K562 (cell line): Measurements from ENCODE around the gene SORL1-AS1.

ENCODE experiments used
- ATAC-seq: fragments of 200-7000 bp; cut with Tn5 transposase; 3 replicates; pipeline ENCODE4 v1.9.1; 2020; ENCODE audit warnings: moderate library complexity
- BruUV-seq: library from RNA; stranded (reverse); fragments of 400-500 nt; replicated peaks from 2 replicates; lab custom pipeline; 2021; lab: Mats Ljungman, UMichigan
- CTCF ChIA-PET: fragments of 300-600 bp; formaldehyde crosslinking; extraction: SDS; loops from one replicate; lab custom pipeline; 2021; ENCODE audit warnings: low intra/inter-chr PET ratio; lab: Yijun Ruan, JAX
- POLR2A ChIA-PET: fragments of 300-600, 350-650 bp; sonication (Branson Sonifier 250); formaldehyde crosslinking; extraction: SDS; loops from one replicate; lab custom pipeline; 2021; ENCODE audit warnings: antibody characterized with exemption, inconsistent platforms; lab: Yijun Ruan, JAX
- DNase-seq, 4 experiments: peaks; one replicate each; pipeline versions ENCODE4 v3.0.0 to v3.0.0-alpha.2; 2011 to 2018; ENCODE audit warnings: low spot score in 3 of 4, mixed read lengths in 3 of 4; ENCODE audit errors: extremely low read depth in 1 of 4
- FAIRE-seq: peaks from 2 replicates; lab custom pipeline; 2011; peaks lifted over from hg19 to GRCh38; lab: Jason Lieb, UNC
- H2AFZ ChIP-seq: 2 replicates; pipeline ENCODE4 v1.6.0; 2011; ENCODE audit warnings: low read depth, low read length, control low read depth, inconsistent platforms
- H3K27ac ChIP-seq: fragments of 200-600 bp; 3 replicates; pipeline ENCODE4 v1.8.0; 2011; ENCODE audit warnings: low read depth, mild to moderate bottlenecking, control low read depth, inconsistent platforms, low read length, moderate library complexity, mixed read lengths; ENCODE audit errors: extremely low read depth
- H3K27me3 ChIP-seq, 2 experiments: fragments of 300-600 bp in 1 of 2; 2 replicates in 1 of 2; 3 replicates in 1 of 2; pipeline versions ENCODE4 v1.6.0 to v1.8.0; 2011; ENCODE audit warnings: inconsistent platforms in 2 of 2, low read length in 2 of 2, mild to moderate bottlenecking in 1 of 2, mixed read lengths in 1 of 2, moderate library complexity in 1 of 2; ENCODE audit not compliant: control insufficient read depth in 2 of 2, insufficient read depth in 2 of 2
- H3K36me3 ChIP-seq: fragments of 300-600 bp; 3 replicates; pipeline ENCODE4 v1.8.0; 2011; ENCODE audit warnings: mild to moderate bottlenecking, low read length, inconsistent platforms; ENCODE audit not compliant: control insufficient read depth, insufficient read depth
- H3K4me1 ChIP-seq, 2 experiments: fragments of 200-600 bp in 1 of 2; replicated peaks in 1 of 2; 2 replicates in 1 of 2; 3 replicates in 1 of 2; pipeline versions ENCODE4 v1.5.1 to v1.8.0; 2011; ENCODE audit warnings: inconsistent platforms in 2 of 2, low read length in 2 of 2, mild to moderate bottlenecking in 1 of 2, mixed read lengths in 1 of 2, moderate library complexity in 1 of 2; ENCODE audit not compliant: control insufficient read depth in 2 of 2, insufficient read depth in 2 of 2
- H3K4me2 ChIP-seq: 2 replicates; pipeline ENCODE4 v1.6.1; 2011; ENCODE audit warnings: low read length, control low read depth, inconsistent platforms, mixed read lengths; ENCODE audit not compliant: insufficient read depth
- H3K4me3 ChIP-seq: fragments of 200-600 bp; sonication (generic), shearing (Covaris generic); 2 replicates; pipeline ENCODE4 v1.5.1; 2016; ENCODE audit warnings: control low read depth, inconsistent platforms
- H3K79me2 ChIP-seq: fragments of 200-600 bp; 3 replicates; pipeline ENCODE4 v1.8.0; 2011; ENCODE audit warnings: low read length, inconsistent platforms; ENCODE audit not compliant: control insufficient read depth, insufficient read depth
- H3K9ac ChIP-seq, 2 experiments: 2 replicates each; pipeline versions ENCODE4 v1.6.0 to v1.6.1; 2011; ENCODE audit warnings: low read depth in 2 of 2, low read length in 2 of 2, control low read depth in 1 of 2, inconsistent platforms in 1 of 2, mild to moderate bottlenecking in 1 of 2, mixed read lengths in 1 of 2; ENCODE audit not compliant: insufficient read depth in 1 of 2
- H3K9me1 ChIP-seq: one replicate; pipeline ENCODE4 v1.6.0; 2011; ENCODE audit warnings: inconsistent platforms, mild to moderate bottlenecking, low read length, moderate library complexity; ENCODE audit not compliant: control insufficient read depth, insufficient read depth
- H3K9me3 ChIP-seq: replicated peaks from 2 replicates; pipeline ENCODE4 v1.5.1; 2011; ENCODE audit warnings: low read depth, low read length, inconsistent platforms; ENCODE audit not compliant: control insufficient read depth, insufficient read depth
- H4K20me1 ChIP-seq: replicated peaks from 2 replicates; pipeline ENCODE4 v1.6.1; 2011; ENCODE audit warnings: low read length, inconsistent platforms, mixed read lengths; ENCODE audit not compliant: control insufficient read depth, insufficient read depth
- BCLAF1 ChIP-seq, 2 experiments: fragments of 450-650 bp in 1 of 2; IDR thresholded peaks; 2 replicates each; pipeline ENCODE4 v1.6.1; 2011 to 2017; ENCODE audit warnings: low read depth in 2 of 2, antibody characterized with exemption in 1 of 2, borderline replicate concordance in 1 of 2, low read length in 1 of 2, mild to moderate bottlenecking in 1 of 2, mixed read lengths in 1 of 2; ENCODE audit not compliant: control insufficient read depth in 1 of 2
- MTA1 ChIP-seq: fragments of 450-650 bp; IDR thresholded peaks from 2 replicates; pipeline ENCODE4 v1.6.1; 2017; ENCODE audit warnings: borderline replicate concordance
- TAF1 ChIP-seq: IDR thresholded peaks from 2 replicates; pipeline ENCODE4 v1.6.1; 2011; ENCODE audit warnings: mild to moderate bottlenecking, low read length, moderate library complexity; ENCODE audit not compliant: insufficient read depth, control insufficient read depth, severe bottlenecking; ENCODE audit errors: extremely low read depth
- TFAM ChIP-seq: fragments of 250-450 bp; sonication (Bioruptor Pico); conservative IDR thresholded peaks from 2 replicates; pipeline ENCODE4 v1.5.0; 2021; ENCODE audit warnings: mild to moderate bottlenecking, moderate library complexity
- ZKSCAN3 ChIP-seq: fragments of 250-450 bp; sonication (Bioruptor Pico); IDR thresholded peaks from 2 replicates; pipeline ENCODE4 v1.4.0; 2020
- ZZZ3 ChIP-seq: fragments of 450-650 bp; IDR thresholded peaks from 2 replicates; pipeline ENCODE4 v1.6.1; 2016; ENCODE audit warnings: antibody characterized with exemption, mild to moderate bottlenecking, moderate library complexity
- WGBS: fragments of 100-300 bp; shearing (Covaris generic); methylation state at CpG from one replicate; pipeline ENCODE4 v1.1.6; 2016; ENCODE audit warnings: low coverage, mixed read lengths; ENCODE audit not compliant: insufficient coverage; ENCODE audit errors: missing lambda C conversion rate; 5-methylcytosine and 5-hydroxymethylcytosine counted together
- in situ Hi-C: fragments of 300-500 bp; cut with MboI; formaldehyde crosslinking; loops from 4 replicates; pipeline ENCODE4 v1.15.0; 2018; ENCODE audit warnings: inconsistent platforms, mixed read lengths
- intact Hi-C: fragments of 100-400 bp; cut with micrococcal nuclease; formaldehyde crosslinking; loops from 2 replicates; pipeline ENCODE4 v1.14.2; 2022
- TF ChIP-seq, protein P1 (sequence below), 2 experiments: IDR thresholded peaks; 2 replicates each; pipeline ENCODE4 v1.6.1; 2011; ENCODE audit warnings: borderline replicate concordance in 1 of 2, control low read depth in 1 of 2, low read depth in 1 of 2, low read length in 1 of 2, mild to moderate bottlenecking in 1 of 2, mixed read lengths in 1 of 2, moderate library complexity in 1 of 2; ENCODE audit not compliant: insufficient read depth in 1 of 2, insufficient read length in 1 of 2, poor library complexity in 1 of 2, severe bottlenecking in 1 of 2; ENCODE audit errors: extremely low read depth in 1 of 2

Gene SORL1-AS1

GRCh38 chr11:121443688-121444275 lies 9.0 kb downstream of the SORL1-AS1 start (continued):
- TF ChIP-seq ZZZ3: no peak
- TF ChIP-seq TFAM (CRISPR knock-in tag): no peak
- no peak for TF ChIP-seq TAF1
- TF ChIP-seq ZKSCAN3: no peak
- TF ChIP-seq, all 486 proteins: peak for 0

GRCh38 chr11:121441521-121441920 lies 11.2 kb downstream of the SORL1-AS1 start:
- Histone ChIP-seq H3K27me3 (peaks cover 0 to 5% of the 10 kb centered on the region in 2 experiments; a peak in 1 of 5 replicates), H3K9me3 (no peaks in the 10 kb centered on the region), H3K4me3 (no peak overlapping the region), H4K20me1 (no peaks in the 10 kb centered on the region), H3K79me2 (no peaks in the 10 kb centered on the region), H3K4me1 (no peaks in the 10 kb centered on the region), H3K27ac (no peak overlapping the region), H3K9me1 (no peaks in the 10 kb centered on the region), H3K36me3 (no peaks in the 10 kb centered on the region), H2AFZ (no peak overlapping the region), H3K4me2 (no peak overlapping the region), H3K9ac (no peak overlapping the region)
- no peak; the same call in 2 of the 3 replicates for ATAC-seq
- DNase-seq: no peak
- intact Hi-C loops (no loop called here), in situ Hi-C loops (no loop called here)
- 0% methylated on average over 2 of the region's 2 CpGs for WGBS
- CTCF ChIA-PET: no interaction called here
- no TSS peak for BruUV-seq
- FAIRE-seq: no peak
- no peak for TF ChIP-seq BCLAF1 (IDR thresholded peaks at IDR 0.05; ENCODE audit: borderline replicate concordance in 1 of 2, control insufficient read depth in 1 of 2, low read depth in 2 of 2, low read length in 1 of 2)
- TF ChIP-seq MTA1: no peak
- TF ChIP-seq, protein P1, sequence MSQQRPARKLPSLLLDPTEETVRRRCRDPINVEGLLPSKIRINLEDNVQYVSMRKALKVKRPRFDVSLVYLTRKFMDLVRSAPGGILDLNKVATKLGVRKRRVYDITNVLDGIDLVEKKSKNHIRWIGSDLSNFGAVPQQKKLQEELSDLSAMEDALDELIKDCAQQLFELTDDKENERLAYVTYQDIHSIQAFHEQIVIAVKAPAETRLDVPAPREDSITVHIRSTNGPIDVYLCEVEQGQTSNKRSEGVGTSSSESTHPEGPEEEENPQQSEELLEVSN (IDR thresholded peaks at IDR 0.05; ENCODE audit: borderline replicate concordance in 1 of 2, extremely low read depth in 1 of 2, insufficient read depth in 1 of 2, insufficient read length in 1 of 2, low read depth in 1 of 2, low read length in 1 of 2, poor library complexity in 1 of 2, severe bottlenecking in 1 of 2): no peak
- POLR2A ChIA-PET: interaction anchor here (0.8 kb wide), 1 partner anchor 312 kb away, joined by 3 read pairs; no protein-coding TSS in a partner anchor
